Activated CD4-positive, alpha-beta T cell treated with anti-CD3 and anti-CD28 coated beads for 48 hours (primary cell): ENCODE results near the gene CTIF.

ENCODE experiments used
- DNase-seq: peaks from one replicate; pipeline ENCODE4 v3.0.0-alpha.2; 2020

Gene CTIF

DNA sequence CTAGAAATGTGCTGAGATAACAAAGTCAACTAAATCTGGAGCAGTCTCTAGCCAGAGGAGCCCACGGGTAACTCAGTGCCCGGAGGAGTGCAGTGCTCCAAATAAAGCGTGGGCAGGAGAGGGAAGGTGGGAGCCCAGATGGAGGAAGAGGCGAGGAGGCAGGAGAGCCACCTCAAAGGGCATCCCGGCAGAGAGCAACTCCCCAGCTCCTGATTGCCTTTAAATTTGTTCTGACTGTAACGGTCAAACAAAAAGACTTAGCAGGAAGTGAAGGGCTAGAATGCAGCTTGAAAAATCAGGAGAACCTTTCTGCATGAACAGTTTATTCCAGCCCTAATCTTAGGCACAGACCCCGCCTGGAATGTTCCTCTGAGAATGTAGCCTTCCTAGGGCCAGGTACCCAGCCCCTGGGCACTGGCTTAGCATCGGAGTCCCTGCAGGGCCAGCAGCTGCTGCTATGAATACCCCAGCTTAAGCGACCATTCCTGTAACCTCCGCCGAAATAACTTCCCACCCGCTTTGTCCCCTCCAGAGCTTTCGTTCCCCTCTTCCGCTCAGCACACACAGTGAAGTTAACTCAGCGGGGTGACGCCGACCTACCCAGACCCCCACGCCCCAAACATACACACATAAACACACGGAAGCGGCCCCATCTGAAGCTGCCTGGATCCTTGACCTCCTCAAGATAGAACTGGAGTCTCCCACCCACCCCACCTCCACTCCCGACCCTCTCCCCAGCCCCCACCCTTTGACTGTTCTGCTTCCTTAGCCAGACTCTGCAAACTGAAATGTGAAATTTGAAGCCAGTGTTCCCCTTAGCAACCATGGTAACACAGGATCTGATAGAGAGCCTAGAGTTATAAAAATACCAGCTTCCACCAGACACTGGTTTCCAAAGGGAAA is 288.7 kb downstream of the CTIF start:
- DNase-seq: no peak

DNA sequence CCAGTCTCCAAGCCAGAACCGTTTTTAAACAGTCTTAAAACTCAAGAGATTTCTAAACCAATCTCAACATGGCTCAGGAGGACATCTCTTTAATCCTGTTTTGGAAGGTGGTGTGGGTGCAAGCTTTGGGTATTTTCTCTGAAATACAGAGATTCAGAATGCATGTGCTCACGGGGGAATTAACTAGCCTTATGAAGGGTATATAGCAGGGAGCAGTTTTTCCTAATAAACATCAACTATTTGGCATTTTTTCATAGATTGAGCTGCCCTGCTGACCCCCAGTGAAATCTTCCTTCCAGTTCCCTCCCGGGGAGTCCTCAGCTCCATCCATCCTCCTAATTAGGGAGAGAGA is 289.3 kb downstream of the CTIF start:
- DNase-seq: no peak

DNA sequence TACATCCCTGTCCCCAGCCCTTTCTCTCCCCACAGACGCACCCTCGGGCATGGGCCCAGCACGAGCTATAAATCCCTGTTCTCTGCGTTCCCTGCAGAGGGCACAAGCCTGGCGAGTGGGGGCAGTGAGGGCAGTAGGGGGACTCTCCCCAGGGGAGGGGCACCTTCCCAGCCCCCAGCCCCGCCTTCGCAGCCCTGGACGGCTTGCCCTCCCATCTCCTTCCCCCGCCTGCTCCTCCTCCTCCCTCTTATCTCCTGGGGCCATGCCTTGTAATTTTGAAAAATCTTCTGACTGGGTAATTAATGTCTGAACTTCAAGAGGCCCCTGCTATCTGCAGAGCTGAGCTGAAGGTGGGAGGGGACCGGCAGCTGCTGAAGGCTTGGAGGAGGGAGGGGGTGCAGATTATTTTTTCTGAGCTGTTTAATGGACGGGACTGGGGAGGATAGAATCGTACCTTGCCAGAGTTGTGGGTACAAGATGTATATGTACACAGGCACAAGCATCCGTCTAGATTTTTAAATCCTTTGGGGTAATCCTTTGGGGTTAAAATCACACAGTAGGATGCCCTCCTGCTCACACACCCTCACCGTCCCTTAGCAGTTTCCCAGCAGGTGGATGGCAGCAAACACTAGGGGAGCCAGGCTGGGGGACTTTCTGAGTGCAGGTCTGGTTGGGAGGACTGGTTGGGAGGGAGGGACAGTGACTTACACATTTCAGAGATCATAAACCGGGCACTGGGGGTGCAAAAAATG is 290.0 kb downstream of the CTIF start:
- no peak for DNase-seq

DNA sequence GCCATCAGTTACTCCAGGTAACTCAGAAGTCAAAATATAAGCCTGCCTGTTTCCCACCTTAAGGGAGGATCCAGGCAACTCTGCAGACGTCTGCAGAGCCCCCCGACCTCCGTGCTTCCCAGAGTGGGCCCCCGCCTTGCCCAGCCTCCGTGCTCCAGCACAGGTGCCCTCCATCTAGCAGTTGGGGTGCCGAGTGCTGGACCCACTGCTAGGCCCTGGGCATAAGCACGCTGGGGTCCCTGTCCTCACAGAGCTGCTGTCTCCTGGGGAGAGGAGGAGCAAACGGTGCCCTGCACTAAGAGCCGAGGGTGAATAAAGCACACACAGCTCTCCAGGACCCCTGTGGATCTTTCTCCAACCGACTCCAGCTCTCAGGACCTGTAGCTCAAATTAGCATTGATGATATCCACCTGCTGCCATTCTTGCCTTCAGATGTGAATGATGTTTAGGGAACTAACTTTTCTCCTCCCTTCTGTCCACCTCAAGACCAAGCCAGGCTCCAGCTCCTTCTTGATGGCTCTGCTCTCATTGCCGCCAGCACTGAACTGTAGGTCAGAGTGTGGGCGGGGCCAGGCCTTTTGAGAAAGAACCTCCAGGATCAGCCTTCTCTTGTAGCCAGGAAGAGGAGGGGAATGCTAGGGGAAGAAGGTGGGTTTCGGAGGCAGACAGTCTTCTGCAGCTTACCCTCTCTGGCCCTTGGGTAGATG is 290.8 kb downstream of the CTIF start:
- no peak for DNase-seq

DNA sequence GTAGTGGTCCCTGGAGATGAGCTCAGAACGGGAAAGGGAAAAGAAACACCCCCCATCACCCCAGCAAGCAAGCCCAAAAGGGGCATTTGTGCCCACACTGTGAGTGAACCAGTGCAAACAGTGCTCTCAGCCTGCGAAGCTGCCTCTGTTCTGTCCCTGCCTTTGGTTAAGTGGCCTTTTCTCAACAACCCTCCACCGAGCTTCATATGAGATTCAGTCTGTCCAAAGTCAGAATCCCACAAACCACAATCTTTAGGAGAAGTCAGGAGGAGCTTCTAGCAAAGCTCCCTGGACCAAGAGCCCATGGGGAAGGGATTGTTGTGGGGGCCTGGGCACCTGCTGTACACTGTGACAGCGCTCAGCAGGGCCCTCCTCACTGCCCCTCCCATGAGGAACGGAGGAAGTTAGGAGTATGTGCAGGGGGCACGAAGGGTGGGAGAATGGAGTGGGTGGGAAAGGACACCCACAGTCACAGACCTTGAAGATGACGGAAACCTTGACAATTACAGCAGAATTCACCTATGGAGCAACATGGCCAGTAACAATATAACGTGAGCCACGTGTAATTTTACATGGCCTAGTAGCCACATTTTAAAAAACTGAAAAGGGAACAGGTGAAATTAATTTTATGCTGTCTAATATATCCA is 292.4 kb downstream of the CTIF start:
- no peak for DNase-seq

DNA sequence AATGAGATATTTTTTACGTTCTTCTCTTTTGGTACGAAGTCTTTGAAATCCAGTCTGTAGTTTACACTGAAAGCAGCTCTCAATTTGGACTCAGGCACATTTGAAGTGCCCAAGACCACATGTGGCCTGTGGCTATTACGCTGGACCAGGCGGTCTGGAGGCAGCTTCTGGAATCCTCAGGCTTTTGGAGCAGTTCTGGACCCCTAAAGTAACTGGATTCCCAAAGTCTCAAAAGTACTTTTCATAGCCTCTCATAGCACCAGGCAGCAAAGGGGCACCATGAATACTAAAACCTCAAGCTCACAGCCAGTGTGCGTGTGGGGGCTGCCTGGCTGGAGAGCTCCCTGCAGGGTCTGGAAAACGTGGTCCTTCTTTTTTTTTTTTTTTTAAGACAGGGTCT is 293.0 kb downstream of the CTIF start:
- no peak for DNase-seq

DNA sequence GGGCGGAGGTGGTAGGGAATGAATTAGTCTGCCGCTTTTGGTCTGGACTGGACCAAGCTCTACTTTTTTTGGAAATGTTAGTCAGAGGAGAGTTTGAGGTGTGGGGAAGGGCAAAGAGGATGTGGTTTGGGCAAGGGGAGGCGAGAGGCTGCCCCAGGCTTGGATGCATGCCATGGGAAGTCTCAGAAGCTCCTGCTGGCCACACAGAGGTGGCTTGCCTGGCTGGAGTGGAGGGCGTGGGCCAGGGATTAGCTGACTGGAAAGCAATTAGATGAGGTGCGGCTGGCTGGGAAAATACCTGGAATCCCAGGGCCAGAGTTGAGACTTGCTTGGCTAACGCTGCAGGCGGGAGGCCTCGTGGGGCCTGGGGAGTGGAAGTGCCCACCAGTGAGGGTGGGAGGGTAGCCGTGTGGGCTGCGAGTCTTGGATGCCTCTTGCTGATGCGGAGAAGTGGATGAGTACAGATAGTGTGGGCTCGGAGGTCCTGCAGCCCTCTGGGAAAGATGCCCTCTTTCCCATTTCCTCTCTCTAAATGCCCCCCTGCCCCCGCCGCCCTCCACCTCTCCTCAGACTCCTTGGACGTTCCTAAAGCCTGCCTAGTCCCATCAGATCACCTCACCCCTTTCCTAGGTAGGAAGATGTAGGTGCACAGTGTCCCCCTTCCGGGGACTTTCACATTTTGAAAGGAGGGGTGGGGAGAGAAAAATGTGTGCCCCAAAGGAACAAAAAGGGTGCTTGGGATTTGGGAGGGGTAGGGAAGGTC is 294.3 kb downstream of the CTIF start:
- no peak for DNase-seq

DNA sequence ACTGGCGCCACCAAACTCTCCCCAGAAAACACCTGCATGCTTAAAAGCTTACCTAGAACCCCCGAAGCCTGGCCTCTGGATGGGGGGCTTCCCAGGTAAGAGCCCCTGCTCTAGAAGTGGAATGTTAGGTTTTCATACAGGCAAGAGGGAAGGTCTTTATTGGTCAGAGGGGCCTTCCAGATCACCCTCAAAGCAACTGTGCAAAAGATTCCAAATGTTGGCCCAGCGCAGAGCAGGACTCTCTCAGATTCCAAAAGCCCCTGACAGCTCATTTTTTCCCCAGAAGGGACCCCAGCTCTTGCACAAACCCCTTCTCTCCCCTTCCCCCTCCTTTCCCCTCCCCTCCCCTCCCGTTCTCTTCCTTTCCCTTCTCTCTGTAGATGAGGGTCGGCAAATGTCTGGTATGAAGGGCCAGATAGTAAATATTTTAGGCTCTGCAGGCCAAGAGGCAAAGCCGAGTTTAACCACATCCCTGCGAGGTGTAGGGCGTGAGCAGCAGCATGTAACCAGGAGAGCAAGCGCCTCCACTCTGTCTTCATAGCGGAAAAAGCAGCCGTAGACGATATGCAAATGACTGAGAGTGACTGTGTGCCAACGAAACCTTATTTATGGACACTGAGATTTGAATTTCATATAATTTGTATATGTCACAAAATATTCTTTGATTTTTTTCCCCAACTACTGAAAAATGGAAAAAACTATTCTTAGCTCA is 295.0 kb downstream of the CTIF start:
- DNase-seq: peak; percentile 74

DNA sequence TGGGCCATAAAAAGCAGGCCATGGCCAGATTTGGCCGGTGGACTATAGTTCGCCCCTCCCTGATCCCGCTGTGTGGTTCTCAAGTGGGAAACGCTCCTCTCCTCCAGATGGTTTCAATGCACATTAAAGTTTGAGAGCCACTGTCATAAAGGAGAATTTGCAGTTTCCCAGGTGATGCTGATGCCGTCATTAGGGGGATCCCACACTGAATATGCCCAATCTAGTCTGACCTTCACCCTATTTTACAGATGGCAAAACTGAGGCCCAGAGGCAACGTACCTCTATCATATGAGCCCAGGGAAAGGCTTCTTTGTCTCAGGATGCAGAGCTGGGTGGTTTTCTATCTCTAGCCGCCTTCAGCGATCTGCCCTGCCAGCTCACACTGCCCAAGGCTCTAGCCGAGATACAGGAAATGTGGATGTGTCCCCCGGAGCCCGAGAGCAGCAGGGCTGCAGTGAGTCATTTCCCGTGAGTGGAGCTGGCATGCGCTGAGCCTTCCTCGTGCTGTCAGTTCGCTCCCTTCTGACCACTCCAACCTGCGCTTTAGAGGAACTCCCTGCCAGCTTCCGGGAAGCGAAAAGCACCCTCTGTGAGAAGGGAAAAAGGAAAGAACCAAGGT is 295.7 kb downstream of the CTIF start:
- DNase-seq: peak; percentile 84

DNA sequence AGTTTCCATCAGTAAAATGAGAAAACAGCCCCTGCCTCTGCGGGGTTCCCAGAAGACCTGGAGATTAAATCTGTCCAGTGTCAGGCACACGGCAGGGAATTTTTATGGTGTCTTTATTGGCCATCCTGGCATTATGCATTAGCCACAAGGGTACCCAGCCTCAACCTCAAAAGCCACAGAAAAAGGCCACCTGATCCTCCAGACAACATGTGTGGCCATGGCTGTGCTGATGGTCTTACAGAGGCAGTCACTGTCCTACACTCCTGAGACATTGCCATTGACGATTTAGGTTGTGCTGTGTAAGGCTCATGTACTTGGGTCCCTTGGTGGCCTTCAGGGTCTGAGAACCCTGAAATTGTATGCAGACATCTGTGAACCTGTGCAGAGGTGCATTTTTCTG is 296.3 kb downstream of the CTIF start:
- no peak for DNase-seq

DNA sequence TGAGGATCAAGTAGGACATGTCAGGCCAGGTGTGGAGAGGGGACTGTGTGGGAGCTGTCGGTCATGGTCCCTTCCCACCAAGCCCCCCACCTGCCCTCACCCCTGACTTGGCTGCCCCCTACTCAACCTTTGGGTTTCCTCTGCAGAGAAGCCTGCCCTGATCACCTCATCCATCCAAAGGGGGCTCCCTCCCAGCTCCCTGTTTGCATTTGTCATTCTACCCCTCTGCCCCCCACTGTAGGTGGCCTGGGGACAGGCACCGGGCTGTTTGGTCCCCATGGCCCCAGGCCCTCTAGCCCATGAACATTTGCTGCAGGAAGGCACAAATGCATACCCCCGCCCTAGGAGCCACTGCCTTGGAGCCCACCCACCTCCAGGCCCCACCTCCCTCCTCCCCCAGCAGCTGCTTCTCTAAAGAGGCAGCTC is 296.9 kb downstream of the CTIF start:
- DNase-seq: no peak

DNA sequence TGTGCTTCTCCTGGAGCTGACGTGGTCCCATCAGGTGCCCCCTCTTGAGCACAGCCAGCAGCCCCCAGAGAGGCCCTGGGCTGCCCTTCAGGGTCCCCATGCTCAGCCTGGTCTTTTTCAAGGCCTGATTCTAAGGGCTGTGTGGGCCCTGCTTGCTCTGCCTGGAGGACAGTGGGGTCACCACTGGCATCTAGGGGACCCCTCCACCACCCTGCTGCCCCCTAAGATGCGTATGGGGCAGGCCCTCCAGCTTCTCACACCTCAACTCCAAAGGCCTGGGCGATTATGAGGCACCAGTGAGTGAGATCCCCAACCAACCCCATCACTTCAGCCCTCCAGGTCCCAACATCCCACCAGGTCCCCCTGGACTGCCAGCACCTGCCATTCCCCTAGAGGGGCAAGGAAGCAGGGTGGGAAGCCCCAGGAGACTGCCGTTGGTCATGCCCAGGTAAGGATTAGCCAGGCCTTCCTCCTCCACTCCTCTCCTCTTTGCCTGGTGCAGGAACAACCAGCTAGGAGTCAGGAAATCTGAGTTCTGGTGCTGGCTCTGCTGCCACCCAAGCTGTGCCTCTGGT is 297.5 kb downstream of the CTIF start:
- no peak for DNase-seq

DNA sequence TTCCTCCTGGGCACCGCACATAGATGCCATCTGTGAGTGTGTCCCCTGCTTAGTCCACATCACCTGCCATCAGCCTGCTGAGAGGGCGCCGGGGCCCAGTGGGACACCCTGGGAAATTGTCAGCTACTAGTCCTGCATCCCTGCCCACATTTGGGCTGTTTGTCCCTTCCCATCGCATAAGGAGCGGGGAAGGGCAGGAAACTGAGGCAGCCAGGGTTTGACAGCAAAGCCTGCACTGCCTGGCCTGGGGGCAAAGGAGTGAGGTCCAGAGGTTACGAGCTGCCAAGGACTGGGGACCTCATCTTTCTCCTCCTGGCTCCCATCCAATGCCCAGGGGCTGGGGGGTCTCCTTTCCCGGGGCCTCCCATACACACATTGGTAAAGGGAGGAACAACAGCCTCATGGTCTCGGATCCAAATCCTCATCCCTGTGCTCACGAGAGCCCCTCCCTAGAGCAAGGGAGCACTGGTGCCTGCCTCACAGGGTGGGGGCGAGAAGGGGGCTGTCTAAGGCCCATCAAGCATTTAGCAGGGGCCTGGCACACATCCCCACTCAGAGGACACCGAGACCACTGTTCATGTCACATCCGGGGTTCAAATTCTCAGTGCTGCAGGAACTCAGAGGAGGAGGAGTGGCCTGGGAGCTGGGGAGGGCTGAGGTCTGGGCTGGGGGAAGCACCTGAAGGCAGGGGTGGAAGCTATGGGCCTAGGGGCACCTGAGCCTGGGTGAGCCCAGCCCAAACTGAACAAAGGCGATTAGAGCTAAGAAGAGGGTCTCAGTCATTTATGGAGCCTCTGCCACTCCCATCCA is 298.2 kb downstream of the CTIF start:
- no peak for DNase-seq

DNA sequence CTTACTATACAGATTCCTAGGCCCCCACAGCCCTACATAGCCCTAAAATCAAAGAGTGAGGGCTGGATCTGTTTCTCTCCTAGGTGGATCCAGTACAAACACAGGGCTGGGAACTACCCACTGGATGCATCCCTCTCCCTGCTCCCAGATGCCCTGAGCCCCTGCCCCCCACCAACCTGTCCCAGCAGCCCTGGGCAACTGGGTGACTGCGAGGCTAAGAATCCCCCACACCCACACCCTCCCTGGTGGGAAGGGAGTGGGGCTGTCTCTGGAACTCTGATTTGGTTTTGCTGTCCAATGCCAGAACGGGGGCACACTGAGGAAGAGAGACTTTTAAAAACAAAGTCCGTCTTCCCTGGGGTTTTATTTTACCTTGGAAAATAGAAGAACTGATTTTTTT is 298.8 kb downstream of the CTIF start:
- no peak for DNase-seq

DNA sequence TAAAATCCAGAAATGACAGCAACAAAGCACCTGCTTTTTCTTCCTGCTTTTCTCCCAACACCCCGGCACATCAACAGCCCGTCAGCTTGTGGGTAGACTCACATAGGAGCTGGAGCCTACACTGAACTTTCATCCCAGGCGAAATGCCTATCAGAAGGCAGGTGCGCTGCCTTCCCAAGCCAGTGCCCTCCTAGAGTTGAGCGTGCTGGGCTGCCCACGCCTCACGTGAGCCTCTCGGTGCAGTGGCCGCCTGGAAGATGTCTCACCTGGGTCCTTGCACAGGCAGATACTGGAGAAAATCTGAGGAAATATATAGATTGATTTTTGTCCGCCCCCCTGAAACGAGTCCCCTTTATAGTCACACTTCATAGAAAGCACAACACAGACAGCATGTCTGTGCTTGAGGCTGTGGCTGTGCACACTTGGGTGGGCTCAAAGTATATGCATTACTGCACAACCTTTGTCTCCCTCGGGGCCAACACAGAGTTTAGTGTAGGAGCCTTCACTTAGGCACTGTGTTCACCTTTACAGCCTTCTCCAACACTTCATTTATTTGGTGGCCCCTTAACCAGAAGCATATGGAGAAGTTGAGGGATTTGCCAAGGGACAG is 299.4 kb downstream of the CTIF start:
- DNase-seq: no peak

DNA sequence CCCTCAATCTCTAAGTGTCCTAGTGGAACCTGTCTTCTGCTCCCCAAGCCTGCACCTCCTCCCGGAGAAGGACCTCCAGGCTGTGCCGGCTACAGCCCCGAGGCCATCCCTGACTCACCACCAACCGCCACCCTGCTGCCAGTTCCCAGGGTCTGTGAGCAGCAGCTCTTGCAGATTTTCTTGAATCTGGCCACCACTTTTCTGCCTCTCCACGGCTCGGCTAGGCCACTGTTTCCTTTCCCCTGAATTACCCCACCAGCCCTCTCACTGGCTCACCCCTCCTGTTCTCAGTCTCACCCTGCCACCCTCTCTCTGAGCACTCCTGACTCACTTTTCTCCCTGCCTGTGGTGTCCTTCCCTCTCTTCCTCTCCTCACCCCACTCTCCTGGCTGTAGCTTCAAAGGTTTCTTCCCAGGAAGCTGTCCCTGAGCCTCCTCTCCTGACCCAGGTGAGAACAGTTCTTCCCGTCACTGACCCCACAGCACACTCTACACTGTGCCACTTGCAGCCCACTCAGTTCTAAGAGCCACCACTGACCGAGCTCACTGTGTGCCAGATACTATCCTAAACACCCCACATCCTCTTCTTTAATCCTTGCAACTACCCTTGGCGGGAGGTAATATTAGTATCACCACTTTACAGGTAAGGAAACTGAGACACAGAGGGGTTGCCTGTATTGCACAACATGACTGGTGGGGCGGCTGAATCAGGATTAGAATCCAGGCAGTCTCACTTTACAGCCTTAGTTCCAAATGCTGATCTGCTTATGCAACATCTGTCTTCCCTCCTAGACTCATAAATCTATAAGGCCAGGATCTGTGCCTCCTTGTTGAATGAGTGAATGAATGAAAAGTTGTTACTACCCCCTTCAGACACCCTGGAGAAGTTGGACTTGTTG is 300.3 kb downstream of the CTIF start:
- DNase-seq: no peak

DNA sequence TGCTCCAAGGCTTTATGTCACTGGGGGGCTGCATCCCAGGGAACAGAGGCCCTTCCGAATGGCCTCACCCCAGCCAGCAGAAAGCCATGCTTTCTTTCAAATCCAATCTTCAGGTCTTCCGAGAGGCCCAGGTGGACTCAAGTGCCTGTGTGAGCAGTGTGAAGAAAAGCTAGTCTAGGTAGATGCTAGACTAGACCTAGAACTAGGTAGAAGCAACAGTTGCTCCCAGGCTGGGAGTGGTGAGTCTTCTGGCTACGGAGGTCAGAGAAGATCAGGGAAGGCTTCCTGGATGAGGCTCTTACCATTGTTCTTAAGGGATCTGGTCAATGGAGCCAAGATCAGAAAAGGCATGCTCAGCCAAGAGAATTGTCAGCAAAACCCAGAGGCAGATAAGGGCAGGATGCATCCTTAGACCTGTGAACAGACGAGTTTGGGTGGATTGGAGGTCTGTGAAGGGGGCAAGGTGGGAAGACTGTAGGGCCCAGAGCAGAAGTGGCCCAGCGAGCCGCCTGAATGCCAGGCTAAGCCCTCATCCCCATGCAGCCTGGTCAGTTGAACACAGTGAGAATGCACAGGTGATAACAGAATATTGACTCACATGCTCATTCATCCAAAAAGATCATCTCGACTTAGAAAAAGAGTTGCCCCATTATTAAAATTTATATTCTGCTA is 301.1 kb downstream of the CTIF start:
- DNase-seq: no peak

DNA sequence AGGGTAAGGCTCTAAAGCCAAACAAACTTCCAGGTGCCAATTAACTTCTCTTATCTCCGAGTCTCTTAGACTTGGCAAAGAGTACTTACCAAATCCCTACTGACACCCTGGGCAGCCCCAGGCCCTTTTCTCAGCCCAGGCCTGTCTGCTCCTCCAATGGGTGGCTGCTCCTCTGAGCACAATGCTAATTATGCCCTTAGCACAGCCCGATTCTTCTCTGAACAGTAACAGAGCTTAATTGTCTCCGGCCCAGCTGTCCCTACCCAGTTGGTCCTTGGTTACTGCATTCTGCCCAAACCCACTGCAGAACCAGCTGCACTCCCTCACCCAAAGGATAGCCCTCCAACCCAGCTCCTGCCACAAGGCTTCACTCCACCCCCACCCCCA is 301.7 kb downstream of the CTIF start:
- no peak for DNase-seq
